AG20443 (cell line): ENCODE measurements around the gene FAM153A.
"Not testable (repeated sequence)": the region's sequence is repeated elsewhere in the genome, so short reads cannot be mapped to it uniquely, and the experiment has no call there.

Source experiments
- DNase-seq: peaks from one replicate; pipeline ENCODE4 v3.0.0; 2012; ENCODE audit warnings: low spot score, mixed read lengths

FAM153A gene

DNA sequence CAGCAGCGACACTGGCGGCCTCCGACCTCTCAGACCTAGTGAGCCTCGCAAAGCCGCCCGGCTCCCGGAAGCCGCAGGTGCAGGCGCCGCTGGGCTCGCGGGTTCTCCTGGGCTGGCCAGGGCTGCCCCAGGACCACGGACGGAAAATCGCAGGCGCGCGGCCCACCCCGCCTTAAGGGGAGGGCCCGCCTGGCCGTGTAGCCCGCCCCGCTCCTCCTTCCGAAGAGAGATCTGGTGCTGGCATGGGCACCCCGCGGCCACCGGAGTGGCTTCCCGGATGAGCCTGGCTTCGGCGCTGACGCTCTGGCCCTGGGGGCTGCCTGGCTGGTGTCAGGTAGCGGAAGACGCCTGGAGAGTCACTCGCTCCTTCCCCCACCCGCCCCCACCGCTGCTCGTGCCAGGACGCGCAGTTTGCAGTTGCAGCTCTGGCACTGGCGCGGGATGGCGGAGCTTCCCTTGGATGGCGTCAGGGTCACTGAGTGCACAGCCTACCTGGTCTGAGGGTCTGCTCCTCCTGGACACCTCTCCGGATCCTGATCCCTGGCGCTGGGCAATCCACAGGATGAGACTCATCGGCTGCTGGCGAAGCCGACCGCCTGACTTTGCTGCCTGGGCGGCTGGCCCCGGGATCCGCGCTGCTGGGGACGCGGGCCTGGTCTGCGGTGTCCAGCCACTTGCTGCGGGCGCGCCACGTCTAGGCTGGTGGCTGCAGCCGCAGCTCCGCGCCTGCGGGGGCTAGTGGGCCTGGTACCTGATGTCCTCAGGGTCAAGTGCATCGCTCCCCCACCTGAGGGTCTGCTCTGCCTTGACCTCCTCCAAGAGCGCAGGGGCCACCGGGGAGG lies at the start of gene FAM153A:
TSS of gene FAM153A (minus strand) at position 108 of the 842 bp plus-strand sequence.
- DNase-seq = not testable (repeated sequence)

GRCh38 chr5:177832287-177832686 lies 49.6 kb upstream of the FAM153A start:
- not testable (repeated sequence) for DNase-seq

GRCh38 chr5:177826073-177826472 lies 43.4 kb upstream of the FAM153A start:
- not testable (repeated sequence) for DNase-seq

DNA sequence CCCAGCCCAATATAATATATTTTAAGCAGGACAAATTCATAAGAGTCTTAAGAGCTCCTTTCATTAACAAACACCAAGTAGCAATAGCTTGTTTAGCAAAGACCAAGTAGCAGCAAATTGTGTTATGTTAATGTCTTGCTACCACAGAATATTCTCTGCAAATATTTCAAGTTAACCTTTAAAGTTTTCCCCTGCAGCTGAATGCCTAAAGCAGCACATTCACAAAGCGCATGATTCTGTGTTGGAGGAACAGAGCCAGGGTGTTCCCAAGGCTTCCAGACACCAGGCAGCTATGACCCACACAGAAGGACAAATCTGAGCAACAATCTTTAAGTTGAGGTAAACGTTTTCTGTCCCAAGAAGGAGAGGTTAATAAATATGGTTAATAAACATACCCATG lies 42.1 kb upstream of the FAM153A start:
- DNase-seq = not testable (repeated sequence)

GRCh38 chr5:177822489-177822888 lies 39.8 kb upstream of the FAM153A start:
- DNase-seq = not testable (repeated sequence)

DNA sequence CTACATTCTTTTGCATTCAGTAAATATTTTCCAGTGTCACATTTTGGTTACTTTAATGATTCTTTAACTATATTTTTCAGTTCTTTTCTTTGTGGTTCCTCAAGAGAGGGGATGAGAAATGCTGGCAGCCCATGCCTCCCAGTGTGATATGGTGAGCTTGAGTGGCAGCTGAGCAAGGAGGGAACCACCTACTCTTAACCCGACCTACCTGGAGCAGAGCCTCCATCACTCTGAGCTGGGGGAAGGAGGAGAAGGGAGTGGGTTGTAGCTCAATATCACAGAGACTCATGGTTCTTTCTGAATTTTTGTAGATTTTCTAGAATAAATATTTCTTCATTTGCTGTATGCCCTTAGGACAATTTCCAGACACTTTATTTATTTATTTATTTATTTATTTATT lies 37.0 kb upstream of the FAM153A start:
- DNase-seq = not testable (repeated sequence)

DNA sequence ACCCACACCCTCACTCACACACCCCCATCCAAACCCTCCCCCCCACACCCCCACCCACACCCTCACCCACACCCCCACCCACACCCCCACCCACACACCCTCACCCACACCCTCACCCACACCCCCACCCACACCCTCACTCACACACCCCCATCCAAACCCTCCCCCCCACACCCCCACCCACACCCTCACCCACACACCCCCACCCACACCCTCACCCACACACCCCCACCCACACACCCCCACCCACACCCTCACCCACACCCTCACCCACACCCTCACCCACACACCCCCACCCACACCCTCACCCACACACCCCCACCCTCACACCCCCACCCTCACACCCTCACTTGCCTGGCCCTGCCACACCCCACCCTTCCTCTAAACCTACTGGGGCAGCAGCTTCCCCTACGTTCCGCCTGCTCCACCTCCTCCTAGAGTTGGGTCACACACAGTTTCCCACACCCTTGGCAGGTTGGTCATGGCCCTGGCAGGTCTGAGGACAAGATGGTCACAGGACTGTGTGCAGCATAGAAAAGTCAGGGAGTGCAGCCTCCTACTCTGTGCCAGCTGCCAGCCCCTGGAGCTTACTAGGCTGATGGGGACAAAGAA lies 30.2 kb upstream of the FAM153A start:
- DNase-seq = not testable (repeated sequence)

GRCh38 chr5:177812160-177812743 lies 29.6 kb upstream of the FAM153A start:
- DNase-seq = not testable (repeated sequence)

GRCh38 chr5:177809209-177809913 lies 26.7 kb upstream of the FAM153A start:
- DNase-seq = not testable (repeated sequence)

GRCh38 chr5:177808420-177808819 lies 25.7 kb upstream of the FAM153A start:
- not testable (repeated sequence) for DNase-seq

DNA sequence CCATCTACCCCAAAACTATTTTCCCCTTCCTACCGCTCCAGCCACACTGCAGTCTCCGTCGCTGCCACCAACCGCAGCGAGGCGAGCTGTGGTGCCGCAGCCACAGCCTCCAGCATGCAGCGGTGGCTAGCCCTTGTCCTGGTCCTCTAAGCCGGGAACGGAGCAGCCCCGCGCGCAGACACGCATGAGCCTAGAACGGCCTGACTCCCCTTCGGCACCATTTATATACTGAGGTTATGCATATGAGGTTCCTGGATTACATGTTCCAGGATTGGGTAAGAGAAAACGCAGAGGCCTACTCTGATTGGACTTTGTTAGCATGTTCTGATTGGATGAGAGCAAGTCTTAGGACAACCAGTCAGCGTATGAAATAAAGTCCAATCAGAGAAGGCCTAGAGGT lies 24.6 kb upstream of the FAM153A start:
- DNase-seq = not testable (repeated sequence)

DNA sequence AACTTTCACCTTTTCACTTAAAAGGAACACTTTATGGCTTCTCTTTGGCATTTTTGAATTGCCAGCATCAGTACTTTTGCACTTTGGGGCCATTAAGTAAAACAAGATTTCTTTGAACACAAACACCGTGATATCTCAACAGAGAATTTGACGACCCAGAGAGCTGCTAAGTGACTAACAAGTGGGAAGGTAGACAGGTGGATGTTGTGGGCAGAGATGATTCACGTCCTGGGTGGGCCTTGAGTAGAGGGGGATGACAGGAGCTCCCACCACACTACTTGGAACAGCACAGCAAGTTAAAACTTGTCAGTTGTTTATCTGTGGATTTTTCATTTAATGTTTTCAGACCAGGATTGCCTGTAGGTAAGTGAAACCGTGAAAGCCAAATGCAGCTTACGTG lies 18.7 kb upstream of the FAM153A start:
- not testable (repeated sequence) for DNase-seq

GRCh38 chr5:177798237-177798840 lies 15.6 kb upstream of the FAM153A start:
- not testable (repeated sequence) for DNase-seq

DNA sequence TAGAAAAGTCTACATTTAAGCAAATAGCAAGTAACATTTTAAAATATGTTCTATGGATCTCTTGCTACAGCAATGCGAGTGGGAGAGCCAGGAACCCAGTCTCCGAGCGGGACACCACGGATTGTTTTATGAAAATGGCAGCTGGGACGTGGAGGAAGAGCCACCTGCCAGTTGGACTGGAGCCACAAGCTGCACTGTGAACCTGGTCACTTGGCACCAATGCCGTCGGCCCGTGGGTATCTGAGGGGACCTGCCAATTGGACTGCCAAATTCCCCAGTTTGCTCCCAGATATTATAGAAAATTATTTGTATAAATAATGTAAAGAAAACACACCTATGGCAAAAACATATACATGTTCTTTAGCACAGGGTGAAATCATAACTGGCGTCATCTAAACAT lies 10.6 kb upstream of the FAM153A start:
- DNase-seq = not testable (repeated sequence)

GRCh38 chr5:177791649-177792048 lies 8.9 kb upstream of the FAM153A start:
- DNase-seq = not testable (repeated sequence)

DNA sequence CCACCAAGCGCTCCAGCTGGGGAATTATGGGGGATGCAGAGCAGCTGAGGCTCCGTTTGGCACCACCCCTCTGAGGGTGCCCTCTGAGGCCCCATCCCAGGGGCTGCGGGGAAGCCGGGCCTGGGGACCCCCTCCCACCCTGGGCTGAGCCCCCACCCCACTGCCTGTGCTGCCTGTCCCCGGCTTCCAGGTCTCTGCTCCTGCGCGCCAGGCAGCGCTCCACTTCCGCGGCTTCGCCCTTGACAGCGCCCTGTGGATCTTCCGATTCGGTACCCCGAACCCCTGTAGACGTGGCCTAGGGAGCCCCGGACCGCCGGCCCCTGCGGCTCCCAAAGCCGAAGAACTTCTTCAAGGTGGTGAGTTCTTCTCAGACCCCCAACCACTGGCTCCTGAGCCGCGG lies 530 bp downstream of the FAM153A start:
- DNase-seq = not testable (repeated sequence)

DNA sequence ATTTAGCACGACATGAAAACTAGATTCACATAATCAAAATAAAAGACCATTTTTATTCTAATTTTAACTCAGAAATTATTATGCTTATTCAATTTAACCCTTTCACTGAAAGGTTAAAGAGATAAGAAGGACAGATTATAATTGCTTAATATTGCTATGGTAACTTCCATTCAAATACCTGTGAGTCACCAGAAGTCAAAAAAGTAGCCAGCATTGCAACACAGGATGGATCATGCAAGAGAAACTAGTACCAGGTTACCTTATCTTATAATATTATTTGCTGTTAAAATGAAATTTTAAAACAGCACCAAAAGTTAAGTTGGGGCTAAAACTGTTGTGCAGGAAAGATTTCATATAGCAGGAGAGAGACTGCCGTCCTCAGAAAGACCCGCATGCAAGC lies 11.5 kb downstream of the FAM153A start:
- not testable (repeated sequence) for DNase-seq

- not testable (repeated sequence) for DNase-seq
These were observed 12.1 kb downstream of the FAM153A start for GRCh38 chr5:177770646-177771045.

DNA sequence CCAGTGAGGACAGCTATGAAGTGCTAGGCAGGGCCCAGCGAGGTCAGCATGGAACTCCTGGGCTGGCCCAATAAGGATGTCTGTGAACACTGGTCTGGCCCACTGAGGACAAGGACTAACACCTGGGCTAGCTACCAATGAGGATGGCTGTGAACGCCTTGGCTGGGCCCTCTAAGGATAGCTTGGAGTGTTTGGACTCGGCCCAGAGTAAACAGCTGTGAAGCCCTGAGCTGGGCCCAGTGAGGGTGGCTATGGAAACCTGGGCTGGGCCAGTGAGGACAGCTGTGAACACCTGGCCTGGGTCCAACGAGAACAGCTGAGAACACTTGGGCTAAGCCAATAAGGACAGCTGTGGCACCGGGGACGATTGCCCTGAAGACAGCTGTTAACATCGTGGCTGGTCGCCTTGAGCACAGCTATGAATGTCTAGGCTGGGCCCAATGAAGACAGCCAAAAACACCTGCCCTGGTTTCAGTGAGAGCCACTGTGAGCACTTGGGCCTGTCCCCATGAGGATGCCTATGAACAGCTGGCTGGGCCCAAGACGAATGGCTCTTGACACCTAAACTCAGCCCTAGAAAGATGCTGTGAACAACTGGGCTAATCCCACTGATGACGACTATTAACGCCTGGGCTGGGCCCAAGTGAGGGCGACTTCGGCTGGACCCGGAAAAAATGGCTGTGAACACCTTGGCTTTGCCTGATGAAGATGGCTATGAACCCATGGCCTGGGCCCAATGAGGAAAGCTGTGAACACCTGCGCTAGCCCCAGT lies 18.8 kb downstream of the FAM153A start:
- DNase-seq = not testable (repeated sequence)

DNA sequence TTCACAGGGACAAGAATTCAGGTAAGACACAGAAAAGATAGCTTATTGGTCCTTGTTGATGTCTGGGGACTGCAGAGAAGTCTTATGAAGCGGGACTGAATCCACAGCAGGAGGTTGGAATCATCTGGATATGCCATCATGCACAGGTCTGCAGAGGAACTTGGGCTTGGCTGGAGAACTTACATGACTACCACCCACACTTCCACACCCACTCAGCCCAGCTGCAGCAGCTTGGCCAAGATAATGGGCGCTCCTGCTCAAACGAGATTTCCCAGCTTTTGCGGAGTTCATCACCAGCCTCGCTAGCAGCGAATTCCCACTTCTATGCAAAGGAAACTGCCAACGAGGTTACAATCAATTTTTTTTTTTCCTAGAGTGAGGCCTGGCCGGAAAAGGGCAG lies 21.7 kb downstream of the FAM153A start:
- DNase-seq = not testable (repeated sequence)

- not testable (repeated sequence) for DNase-seq
These were observed 35.3 kb downstream of the FAM153A start for GRCh38 chr5:177747354-177747753.
